ENCODE measurements around the gene BICC1. TPM values are rescaled to one million over a fixed set of nuclear protein-coding genes. Genes with fewer than 3 reads are reported as not detected.

BICC1 gene
- total and polyA plus RNA-seq, 2 of the 4 experiments (the other 2 are of a cell fraction), result 5.7 to 42.5 TPM

GRCh38 chr10:58586282-58587245 lies 73.9 kb downstream of the BICC1 start (continued):
- TF ChIP-seq BHLHE40 (IDR thresholded peaks at IDR 0.05; ENCODE audit: low read depth, low read length), result no peak

- dilution Hi-C loops (cut with HindIII; ENCODE audit: low sequenced_read_pairs, unreplicated experiment), result no loop called here
- Histone ChIP-seq H2AK5ac (ENCODE audit: low read depth, low read length) (no peak overlapping the region), H4K91ac (ENCODE audit: insufficient read depth, low read depth, low read length) (no peak overlapping the region), H4K20me1 (ENCODE audit: insufficient read depth, low read length) (peaks cover 30% of the 10 kb centered on the region; the same call in 1 of the 2 replicates), H2BK120ac (ENCODE audit: low read depth, low read length) (no peak overlapping the region), H3K4me2 (ENCODE audit: low read depth, low read length) (no peak overlapping the region), H3K4me1 (ENCODE audit: control insufficient read depth, insufficient read depth, low read length) (peaks cover 2% of the 10 kb centered on the region; the same call in 1 of the 2 replicates), H4K8ac (ENCODE audit: low read depth in 2 of 2, low read length in 2 of 2) (no peak overlapping the region), H3K14ac (replicated peaks; ENCODE audit: low read depth, low read length) (no peak overlapping the region), H2AK9ac (replicated peaks; ENCODE audit: low read depth, low read length, poor library complexity) (no peak overlapping the region), H3K4ac (ENCODE audit: low read depth, low read length) (no peak overlapping the region), H3K36me3 (ENCODE audit: control insufficient read depth, insufficient read depth, low read length) (peaks cover 5% of the 10 kb centered on the region), H3K27me3 (ENCODE audit: control insufficient read depth, insufficient read depth, low read length) (no peaks in the 10 kb centered on the region), H2AFZ (replicated peaks; ENCODE audit: low read length, poor library complexity) (no peak overlapping the region), H3K79me1 (ENCODE audit: low read depth in 1 of 2, low read length in 2 of 2) (peaks cover 24 to 62% of the 10 kb centered on the region in 2 experiments), H3K56ac (ENCODE audit: extremely low read depth, insufficient read depth, low read length) (no peak overlapping the region), H3K9ac (ENCODE audit: low read depth, low read length) (no peak overlapping the region), H3K27ac (ENCODE audit: insufficient read depth, low read length) (no peak overlapping the region), H2BK15ac (ENCODE audit: low read depth, low read length) (no peak overlapping the region), H2BK5ac (ENCODE audit: low read depth, low read length, poor library complexity, severe bottlenecking) (no peak overlapping the region), H3K4me3 (ENCODE audit: insufficient read depth, low read depth, low read length) (no peak overlapping the region), H3K9me1 (ENCODE audit: insufficient read depth, low read length) (peaks cover 17% of the 10 kb centered on the region), H3K23ac (ENCODE audit: low read depth, low read length) (no peak overlapping the region), H3K9me3 (ENCODE audit: control insufficient read depth, insufficient read depth, low read length) (no peaks in the 10 kb centered on the region), H2BK20ac (ENCODE audit: low read depth, low read length) (no peak overlapping the region), H4K5ac (ENCODE audit: low read depth, low read length) (no peak overlapping the region), H3K18ac (ENCODE audit: low read depth, low read length) (no peak overlapping the region)
- ATAC-seq (ENCODE audit: low read depth) (no peak), DNase-seq (no peak)
- BruUV-seq (replicated peaks), result no TSS peak
- WGBS, 2 experiments (ENCODE audit: extremely low coverage in 2 of 2, insufficient read length in 1 of 2), result no CpG with 5 or more reads among the region's 2 CpGs
- CTCF ChIA-PET, result no interaction called here
- in situ Hi-C loops (cut with MboI; ENCODE audit: low sequenced_read_pairs), result no loop called here
- POLR2A ChIA-PET (ENCODE audit: unreplicated experiment), result no interaction called here
- intact Hi-C loops (cut with micrococcal nuclease), result no loop called here
- TF ChIP-seq USF2 (IDR thresholded peaks at IDR 0.05; ENCODE audit: low read depth, low read length), result no peak
- TF ChIP-seq ELK1 (IDR thresholded peaks at IDR 0.05; ENCODE audit: borderline replicate concordance, low read depth, low read length), result no peak
- TF ChIP-seq CEBPB (IDR thresholded peaks at IDR 0.05; ENCODE audit: low read depth, low read length), result no peak
- no peak for TF ChIP-seq MAFK (IDR thresholded peaks at IDR 0.05; ENCODE audit: low read depth, low read length)
- no peak for TF ChIP-seq NFE2L2 (IDR thresholded peaks at IDR 0.05; ENCODE audit: low read depth, low read length)
- no peak for TF ChIP-seq MAZ (IDR thresholded peaks at IDR 0.05; ENCODE audit: borderline replicate concordance, low read depth, low read length)
- no peak for TF ChIP-seq RAD21 (IDR thresholded peaks at IDR 0.05; ENCODE audit: low read length)
- TF ChIP-seq CTCF (conservative IDR thresholded peaks at IDR 0.05; ENCODE audit: low read depth, low read length), result no peak
- TF ChIP-seq CHD1 (IDR thresholded peaks at IDR 0.05; ENCODE audit: low read depth, low read length), result no peak
- no peak for TF ChIP-seq RFX5 (IDR thresholded peaks at IDR 0.05; ENCODE audit: low read depth, low read length)
- TF ChIP-seq MXI1 (IDR thresholded peaks at IDR 0.05; ENCODE audit: borderline replicate concordance, low read depth, low read length), result no peak
- TF ChIP-seq BHLHE40 (IDR thresholded peaks at IDR 0.05; ENCODE audit: low read depth, low read length), result no peak
Observed at GRCh38 chr10:58587676-58588075, 75.0 kb downstream of the BICC1 start.

All from IMR-90 (cell line).